ENCODE data around the gene ZCCHC18.

GRCh38 chrX:104117759-104118158 lies 5.4 kb downstream of the ZCCHC18 start:
- no peak for TF ChIP-seq POLR2AphosphoS5 (IDR thresholded peaks at IDR 0.05; ENCODE audit: insufficient read depth in 1 of 2, low read depth in 1 of 2)
- no peak for TF ChIP-seq CTCF (IDR thresholded peaks at IDR 0.05)
- no peak for TF ChIP-seq POLR2A (IDR thresholded peaks at IDR 0.05)

Measured in vagina (tissue), 2 donors.